DMS114 treated with DMSO at 0.1 percent for 48 hours (cell line): Measurements from ENCODE around the gene ALOX15.
"Not testable (repeated sequence)": the region's sequence is repeated elsewhere in the genome, so short reads cannot be mapped to it uniquely, and the experiment has no call there.

Source experiments
- DNase-seq: peaks from one replicate; lab custom pipeline; 2025; ENCODE audit not compliant: unreplicated experiment; lab: John Stamatoyannopoulos, UW

Gene ALOX15

GRCh38 chr17:4594931-4595684 is 46.4 kb downstream of the ALOX15 start:
- DNase-seq: no peak

GRCh38 chr17:4594406-4594805 is 47.1 kb downstream of the ALOX15 start:
- DNase-seq: no peak

- no peak for DNase-seq
These were observed 48.5 kb downstream of the ALOX15 start for GRCh38 chr17:4593021-4593421.

GRCh38 chr17:4592240-4593005 is 49.1 kb downstream of the ALOX15 start:
- no peak for DNase-seq

GRCh38 chr17:4591529-4591928 is 49.9 kb downstream of the ALOX15 start:
- no peak for DNase-seq

GRCh38 chr17:4590981-4591453 is 50.5 kb downstream of the ALOX15 start:
- DNase-seq: no peak

GRCh38 chr17:4590042-4590441 is 51.4 kb downstream of the ALOX15 start:
- not testable (repeated sequence) for DNase-seq

GRCh38 chr17:4588898-4589625 is 52.4 kb downstream of the ALOX15 start:
- DNase-seq: no peak

- DNase-seq: no peak
These were observed 53.1 kb downstream of the ALOX15 start for GRCh38 chr17:4588391-4588790.

GRCh38 chr17:4587803-4588202 is 53.7 kb downstream of the ALOX15 start:
- DNase-seq: no peak

GRCh38 chr17:4587195-4587594 is 54.3 kb downstream of the ALOX15 start:
- DNase-seq: no peak

- DNase-seq: no peak
These were observed 55.4 kb downstream of the ALOX15 start for GRCh38 chr17:4586043-4586442.

GRCh38 chr17:4585638-4585994 is 55.9 kb downstream of the ALOX15 start:
- DNase-seq: no peak

GRCh38 chr17:4584917-4585637 is 56.4 kb downstream of the ALOX15 start:
- DNase-seq: no peak

GRCh38 chr17:4584101-4584916 is 57.2 kb downstream of the ALOX15 start, which contains the start of gene SMTNL2:
SMTNL2 (plus strand) TSS chr17:4584529; CDS start chr17:4584606, 77 bp downstream.
- DNase-seq: no peak

- peak; percentile 37 for DNase-seq
These were observed 57.7 kb downstream of the ALOX15 start for GRCh38 chr17:4583782-4584100.

- no peak for DNase-seq
These were observed 58.3 kb downstream of the ALOX15 start for GRCh38 chr17:4583206-4583605.

- DNase-seq: no peak
These were observed 58.8 kb downstream of the ALOX15 start for GRCh38 chr17:4582691-4583090.

- DNase-seq: no peak
These were observed 59.4 kb downstream of the ALOX15 start for GRCh38 chr17:4582101-4582501.
